Mesothelial cell of epicardium (in vitro differentiated cells): ENCODE results near the gene MAST1. TPM values are rescaled to one million over a fixed set of nuclear protein-coding genes. Genes with fewer than 3 reads are reported as not detected.

ENCODE experiments used
- DNase-seq, 2 experiments: peaks; one replicate each; pipeline ENCODE4 v3.0.0; 2021; ENCODE audit warnings: low spot score in 2 of 2; ENCODE audit not compliant: unreplicated experiment in 2 of 2
- H3K27ac Mint-ChIP-seq: 2 replicates; pipeline ENCODE4 v1.8.0; 2021; ENCODE audit warnings: mixed read lengths
- H3K27me3 Mint-ChIP-seq: 2 replicates; pipeline ENCODE4 v1.8.0; 2021; ENCODE audit warnings: low read depth, mixed read lengths
- H3K36me3 Mint-ChIP-seq: 2 replicates; pipeline ENCODE4 v1.8.0; 2021; ENCODE audit warnings: mixed read lengths
- H3K4me1 Mint-ChIP-seq: 2 replicates; pipeline ENCODE4 v1.8.0; 2021; ENCODE audit warnings: mixed read lengths
- H3K4me3 Mint-ChIP-seq: 2 replicates; pipeline ENCODE4 v1.8.0; 2021; ENCODE audit warnings: mild to moderate bottlenecking, moderate library complexity, mixed read lengths
- H3K9me3 Mint-ChIP-seq: 2 replicates; pipeline ENCODE4 v1.8.0; 2021; ENCODE audit warnings: mixed read lengths
- CTCF ChIP-seq: fragments of 200-600 bp; sonication (generic); IDR thresholded peaks from one replicate; pipeline ENCODE4 v1.5.0; 2021; ENCODE audit warnings: antibody characterized with exemption; ENCODE audit not compliant: unreplicated experiment
- total RNA-seq: library from RNA; stranded (reverse); gene quantifications from 3 replicates; pipeline ENCODE4 v1.2.1, GENCODE V29; 2021

MAST1 gene
- 4.0 to 5.8 TPM (median 4.4 TPM) in 3 replicates for total RNA-seq

DNA sequence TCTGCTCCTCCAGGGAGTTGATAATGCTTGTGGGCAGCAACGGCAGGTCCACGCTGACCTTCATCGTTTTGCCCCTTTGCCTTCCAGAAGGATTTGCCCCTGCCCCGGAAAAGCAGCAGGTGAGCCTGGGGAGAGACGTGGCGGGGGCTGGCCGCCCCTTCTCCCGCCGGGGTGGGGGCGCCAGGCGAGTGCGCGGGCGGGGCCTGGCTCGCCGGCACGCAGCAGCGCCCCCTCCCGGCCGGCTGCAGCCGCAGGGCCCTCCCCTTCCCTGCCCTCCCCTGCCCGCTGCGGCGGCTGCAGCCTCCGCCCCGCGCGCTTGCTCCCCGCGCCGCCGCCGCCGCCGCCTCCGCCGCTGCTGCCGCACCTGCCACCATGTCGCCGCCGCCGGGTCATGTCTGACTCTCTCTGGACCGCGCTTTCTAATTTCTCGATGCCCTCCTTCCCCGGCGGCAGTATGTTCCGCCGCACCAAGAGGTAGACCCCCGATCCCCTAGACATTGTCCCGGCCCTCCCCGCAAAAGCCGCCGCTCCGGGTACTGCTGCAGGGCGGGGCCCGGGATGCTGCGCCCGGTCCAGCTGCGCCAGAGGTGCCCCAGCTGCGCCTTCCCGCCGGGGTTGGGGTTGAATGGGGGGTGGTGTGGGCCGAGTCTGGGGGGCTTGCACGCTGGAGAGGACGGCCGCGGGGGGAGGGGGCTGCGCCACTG, at the start of gene MAST1:
TSS of gene MAST1 (plus strand) at position 334 of the 704 bp plus-strand sequence. CDS start at position 392, 58 bp downstream.
- Mint-ChIP-seq H3K27ac (no peak within 1 kb of the TSS), H3K4me3 (peak within 1 kb of the TSS; percentile 64), H3K27me3 (peaks cover 86% of the 10 kb centered on the region), H3K9me3 (no peaks in the 10 kb centered on the region), H3K4me1 (peaks cover 16% of the 10 kb centered on the region), H3K36me3 (no peaks in the 10 kb centered on the region)
- TF ChIP-seq CTCF, result peak; percentile 29
- DNase-seq, result peak in 1 of 2 experiments; percentile 67

GRCh38 chr19:12788682-12789097, 49.6 kb upstream of the MAST1 start:
- Mint-ChIP-seq H3K9me3 (no peaks in the 10 kb centered on the region), H3K27ac (peak overlapping the region; percentile 99), H3K4me3 (peak overlapping the region; percentile 70), H3K27me3 (no peaks in the 10 kb centered on the region), H3K36me3 (no peaks in the 10 kb centered on the region), H3K4me1 (peaks cover 29% of the 10 kb centered on the region)
- TF ChIP-seq CTCF, result no peak
- DNase-seq, result peak in 1 of 2 experiments; percentile 67

GRCh38 chr19:12789098-12789903, 49.0 kb upstream of the MAST1 start:
- no peaks in the 10 kb centered on the region for H3K36me3 Mint-ChIP-seq
- TF ChIP-seq CTCF, result no peak

DNA sequence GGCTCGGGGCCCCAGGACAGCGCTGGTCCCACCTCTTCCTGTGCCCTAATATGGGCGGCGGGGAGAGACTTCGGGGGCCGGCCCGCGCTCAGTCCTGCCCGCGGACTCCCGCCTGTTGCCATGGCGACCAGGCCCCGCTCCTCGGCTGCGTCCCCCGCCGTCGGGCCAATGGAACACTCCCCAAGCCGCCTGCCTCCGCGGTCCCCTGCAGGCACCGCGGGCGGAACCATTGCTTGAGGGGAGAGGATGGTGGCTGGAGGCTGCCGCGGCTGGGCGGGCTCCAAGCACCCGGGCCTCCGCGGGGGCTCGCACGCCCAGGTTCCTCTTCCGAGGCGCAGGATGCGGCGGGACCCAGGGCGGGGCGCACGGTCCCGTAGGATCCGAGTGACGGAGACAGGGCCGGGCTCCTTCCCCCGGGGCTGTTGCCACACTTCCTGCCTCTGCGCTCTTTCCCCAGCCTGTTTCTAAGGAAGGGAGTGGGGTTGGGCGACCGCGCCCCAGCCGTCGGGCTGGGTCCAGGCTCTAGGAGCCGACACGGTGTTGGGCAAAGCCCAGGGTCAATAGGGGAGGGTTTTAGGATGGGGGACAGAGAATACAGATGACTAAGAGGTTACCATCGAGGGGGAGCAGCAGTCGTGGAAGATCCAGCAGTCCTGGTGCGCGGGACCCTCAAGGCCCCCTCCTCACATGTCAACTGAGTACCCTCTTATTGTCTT, 48.3 kb upstream of the MAST1 start:
- DNase-seq, result peak; percentile 95 to 98
- no peak for TF ChIP-seq CTCF
- peak overlapping the region; percentile 98 for H3K27ac Mint-ChIP-seq
- peaks cover 33% of the 10 kb centered on the region for H3K4me1 Mint-ChIP-seq
- H3K4me3 Mint-ChIP-seq, result peak overlapping the region; percentile 93
- H3K27me3 Mint-ChIP-seq, result no peaks in the 10 kb centered on the region
- no peaks in the 10 kb centered on the region for H3K36me3 Mint-ChIP-seq
- no peaks in the 10 kb centered on the region for H3K9me3 Mint-ChIP-seq

More at GRCh38 chr19:12789098-12789903, 49.0 kb upstream of the MAST1 start:
- peak overlapping the region; percentile 99 for H3K27ac Mint-ChIP-seq
- peak overlapping the region; percentile 93 for H3K4me3 Mint-ChIP-seq
- no peaks in the 10 kb centered on the region for H3K27me3 Mint-ChIP-seq
- no peak for DNase-seq
- no peaks in the 10 kb centered on the region for H3K9me3 Mint-ChIP-seq
- peaks cover 32% of the 10 kb centered on the region for H3K4me1 Mint-ChIP-seq

DNA sequence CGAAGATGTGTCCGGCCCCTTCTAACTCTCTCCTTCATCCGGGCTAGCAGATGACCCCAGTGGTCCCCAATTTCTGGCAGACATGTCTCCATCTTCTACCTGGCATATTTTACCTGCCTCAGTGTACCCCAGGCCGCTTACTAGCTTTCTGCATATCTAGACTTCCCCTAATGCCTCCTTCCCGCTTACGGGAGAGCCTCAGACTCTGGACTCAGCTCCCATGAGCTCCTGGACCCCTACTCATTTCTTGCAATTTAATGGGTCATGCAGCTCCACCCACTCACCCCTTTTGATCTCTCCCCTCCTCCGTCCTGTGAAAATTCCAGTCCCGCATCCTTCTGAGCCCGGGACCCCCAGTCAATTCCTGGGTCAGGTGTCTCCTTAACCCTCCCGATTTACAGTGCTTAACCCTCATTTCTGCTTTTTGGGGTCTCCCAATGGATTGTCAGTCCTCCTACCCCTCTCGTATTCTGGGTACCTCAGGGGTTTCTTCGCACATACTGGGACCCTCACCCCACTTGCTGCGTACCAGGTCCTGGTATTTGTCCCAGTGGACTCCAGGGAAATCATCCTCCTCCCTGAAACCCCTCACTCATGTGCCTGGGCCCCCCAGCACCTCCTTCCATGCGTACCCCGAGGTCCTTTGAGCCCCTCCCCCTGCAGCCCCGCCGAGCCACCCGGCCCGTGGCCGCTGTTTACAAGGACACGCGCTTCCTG, 47.5 kb upstream of the MAST1 start:
- Mint-ChIP-seq H3K4me3 (peak overlapping the region; percentile 93), H3K36me3 (no peaks in the 10 kb centered on the region), H3K27ac (peak overlapping the region; percentile 98), H3K27me3 (no peaks in the 10 kb centered on the region), H3K4me1 (peaks cover 33% of the 10 kb centered on the region), H3K9me3 (no peaks in the 10 kb centered on the region)
- no peak for TF ChIP-seq CTCF
- no peak for DNase-seq
